Activated CD8-positive, alpha-beta memory T cell treated with anti-CD3 and anti-CD28 coated beads for 36 hours (primary cell): ENCODE data around the gene COL13A1. TPM values are rescaled to one million over a fixed set of nuclear protein-coding genes. Genes with fewer than 3 reads are reported as not detected.

Experiments used
- CTCF ChIA-PET: fragments of 350-600 bp; sonication (Branson Sonifier 250); formaldehyde crosslinking; loops from one replicate; lab custom pipeline; 2021; ENCODE audit warnings: antibody characterized with exemption; lab: Charles Lee
- POLR2A ChIA-PET: fragments of 350-600 bp; sonication (Branson Sonifier 250); formaldehyde crosslinking; loops from one replicate; lab custom pipeline; 2021; ENCODE audit warnings: antibody characterized with exemption; lab: Charles Lee
- total RNA-seq, 2 experiments: library from RNA; stranded (reverse); gene quantifications; one replicate each; pipeline ENCODE4 v1.2.3, GENCODE V29; 2021

Gene COL13A1
- total RNA-seq, 2 experiments from 2014 or later, result not detected

DNA sequence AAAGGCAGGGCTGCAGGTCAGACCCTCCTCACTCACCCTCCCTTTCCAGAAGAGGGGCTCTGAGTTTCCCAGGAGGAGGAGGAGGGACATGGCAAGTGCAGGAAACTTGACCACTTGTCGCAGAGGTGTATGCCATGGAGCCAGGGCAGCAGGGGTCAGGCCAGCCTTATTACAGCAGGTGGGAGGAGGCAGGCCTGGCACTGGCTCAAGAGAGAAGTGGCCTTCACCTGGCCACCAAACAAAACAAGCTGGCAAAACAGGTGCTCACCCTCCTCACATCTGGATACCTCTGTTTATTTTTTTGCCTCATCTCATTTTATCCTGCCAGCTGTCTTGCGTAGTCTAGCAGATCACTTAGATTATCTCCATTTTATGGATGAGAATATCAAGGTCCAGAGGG is 12.5 kb downstream of the COL13A1 start:
- ChIA-PET CTCF (no interaction called here), POLR2A (no interaction called here)

- CTCF ChIA-PET, result no interaction called here
- POLR2A ChIA-PET, result no interaction called here
Observed at GRCh38 chr10:69815104-69815503, 13.4 kb downstream of the COL13A1 start.

DNA sequence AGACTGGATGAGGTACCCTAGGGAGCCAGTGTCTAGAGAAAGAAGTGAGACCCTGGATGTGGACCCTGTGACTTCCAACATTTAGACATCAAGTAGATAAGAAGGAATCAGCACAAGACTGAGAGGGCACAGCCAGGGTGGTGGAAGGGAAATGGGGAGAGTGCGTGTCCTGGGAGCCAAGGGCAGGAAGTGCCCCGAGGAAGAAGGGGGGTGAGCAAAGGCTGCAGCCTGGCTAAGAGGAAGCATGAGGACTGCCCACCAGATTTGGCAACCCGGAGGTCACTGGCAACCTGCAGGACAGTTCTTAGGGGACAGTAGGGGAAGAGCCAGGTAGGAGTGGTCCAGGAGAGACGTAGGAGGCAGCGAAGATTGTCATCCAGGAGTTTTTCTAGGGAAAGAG is 14.8 kb downstream of the COL13A1 start:
- ChIA-PET POLR2A (no interaction called here), CTCF (no interaction called here)

DNA sequence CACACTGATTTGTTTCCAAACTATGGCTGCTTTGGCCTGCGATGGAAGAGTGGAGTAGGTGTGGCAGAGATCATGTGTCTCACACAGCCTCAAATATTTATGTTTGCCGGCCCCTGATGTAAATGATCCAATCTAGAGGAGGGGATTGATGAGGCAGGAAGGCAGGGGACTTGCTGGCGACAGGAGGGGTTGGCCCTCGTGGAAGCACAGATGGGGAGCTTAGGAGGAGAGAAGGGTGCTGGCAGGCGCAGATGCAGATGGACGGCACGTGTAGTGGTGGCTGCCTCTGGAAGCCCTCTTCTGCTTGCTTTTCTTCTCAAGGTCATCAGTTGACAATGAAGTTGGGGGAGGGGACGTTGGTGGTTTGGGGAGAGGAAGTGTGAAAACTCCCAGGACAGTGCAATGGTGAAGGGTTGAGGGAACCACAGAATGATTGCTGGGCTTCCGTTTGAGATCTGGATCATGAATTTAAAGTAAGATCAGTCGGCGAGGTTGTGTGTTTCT is 15.4 kb downstream of the COL13A1 start:
- CTCF ChIA-PET, result no interaction called here
- POLR2A ChIA-PET, result no interaction called here

DNA sequence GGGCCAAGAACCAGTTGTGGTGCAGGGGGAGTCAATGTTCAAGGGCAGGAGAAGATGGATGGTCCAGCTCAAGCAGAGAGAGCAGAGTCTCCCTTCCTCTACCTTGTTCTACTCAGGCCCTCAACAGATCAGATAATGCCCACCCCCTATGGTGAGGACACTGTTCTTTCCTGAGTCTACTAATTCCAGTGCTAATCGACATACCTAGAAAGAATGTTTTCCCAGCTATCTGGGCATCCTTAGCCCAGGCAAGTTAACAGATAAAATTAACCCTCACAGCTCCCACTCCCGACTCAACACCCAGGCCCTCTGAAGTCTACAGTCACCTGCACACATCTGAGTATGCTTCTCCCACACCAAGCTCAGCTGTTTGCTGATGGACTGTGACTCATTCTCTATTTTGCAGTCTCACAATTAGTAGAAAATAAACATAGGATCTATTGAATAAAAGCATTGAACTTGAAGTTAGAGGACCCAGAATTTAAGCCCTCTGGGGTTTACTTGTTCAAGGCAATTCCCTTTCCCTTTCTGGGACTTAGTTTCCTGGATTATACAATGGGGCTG is 17.1 kb downstream of the COL13A1 start:
- CTCF ChIA-PET, result no interaction called here

DNA sequence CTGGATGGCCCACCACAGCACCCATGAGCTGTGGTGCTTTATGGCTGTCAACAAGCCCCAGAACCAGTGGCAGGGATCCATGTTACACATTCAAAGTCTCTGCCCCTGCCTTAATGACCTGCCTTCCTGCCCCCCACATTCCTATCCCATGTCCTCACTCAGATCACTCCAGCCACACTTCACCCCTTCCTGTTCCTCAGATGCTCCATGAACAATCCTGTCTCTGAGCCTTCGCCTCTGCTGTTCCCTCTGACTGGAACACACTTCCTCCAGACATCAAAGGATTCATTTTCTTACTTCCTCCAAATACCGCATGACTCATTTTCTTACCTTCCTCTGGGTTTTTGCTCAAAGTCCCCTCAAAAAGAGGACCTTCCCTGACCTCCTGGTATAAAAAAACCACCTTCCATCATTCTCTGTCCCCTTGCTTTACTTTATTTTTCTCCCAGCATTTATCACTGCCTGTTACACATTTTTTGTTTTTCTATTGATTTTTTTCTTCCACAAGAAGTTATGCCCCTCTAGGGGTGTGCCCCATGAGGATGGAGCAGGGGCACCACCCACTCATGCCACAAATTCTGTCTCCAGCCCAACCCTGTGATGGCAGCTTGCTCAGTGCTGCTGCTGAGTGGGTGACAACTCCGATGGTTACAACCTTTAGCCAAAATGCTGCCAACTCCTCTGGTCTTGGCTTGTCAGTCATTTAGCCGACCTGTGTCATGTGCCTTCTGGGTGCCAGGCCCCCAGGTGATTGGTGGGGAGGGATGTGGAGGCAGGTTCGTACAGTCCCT is 18.2 kb downstream of the COL13A1 start:
- ChIA-PET CTCF (no interaction called here), POLR2A (no interaction called here)

More for the DNA sequence above, 17.1 kb downstream of the COL13A1 start:
- POLR2A ChIA-PET, result no interaction called here

GRCh38 chr10:69820817-69821216 is 19.1 kb downstream of the COL13A1 start:
- ChIA-PET POLR2A (no interaction called here), CTCF (no interaction called here)

DNA sequence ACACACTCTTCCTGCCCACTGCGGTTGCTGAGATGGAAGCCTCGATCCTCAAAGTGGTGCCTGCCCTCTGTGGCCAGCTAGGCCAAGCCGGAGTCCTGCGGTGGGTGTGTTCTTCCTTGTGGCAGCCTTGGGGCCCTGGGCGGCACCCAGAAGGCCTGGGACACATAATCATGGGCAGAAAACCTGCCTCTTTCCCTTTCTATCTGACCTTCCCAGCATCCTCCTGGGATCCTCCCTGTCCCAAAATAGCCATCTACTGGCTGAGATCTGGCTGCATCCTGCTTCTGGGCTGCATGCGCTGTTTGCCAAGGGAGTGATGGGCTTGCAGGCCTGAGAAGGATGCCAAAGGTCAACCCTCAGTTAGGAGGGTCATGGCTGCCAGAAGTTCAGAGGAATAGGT is 23.9 kb downstream of the COL13A1 start:
- POLR2A ChIA-PET, result no interaction called here
- CTCF ChIA-PET, result no interaction called here

DNA sequence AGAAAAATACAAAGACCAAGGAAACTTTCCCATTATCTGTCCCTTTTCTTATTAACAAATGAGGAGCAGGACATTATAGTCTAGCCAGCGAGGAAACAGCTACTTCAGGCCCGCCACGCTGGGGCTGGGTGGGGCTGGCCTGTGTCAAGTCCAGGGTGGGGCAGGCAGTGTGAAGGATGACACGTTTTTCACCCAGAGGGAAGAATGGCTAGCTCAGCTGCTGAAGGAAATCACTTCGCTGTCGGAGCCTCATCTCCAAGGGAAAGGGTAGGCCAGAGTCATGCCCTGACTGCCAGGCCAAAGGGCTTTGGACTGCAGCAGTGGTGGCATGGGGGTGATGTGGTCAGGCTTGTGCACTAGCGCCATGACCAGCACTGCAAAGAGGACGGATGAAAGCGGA is 24.4 kb downstream of the COL13A1 start:
- CTCF ChIA-PET, result no interaction called here

GRCh38 chr10:69826789-69827554 is 25.3 kb downstream of the COL13A1 start:
- CTCF ChIA-PET, result no interaction called here

More for the DNA sequence above, 24.4 kb downstream of the COL13A1 start:
- POLR2A ChIA-PET, result no interaction called here

GRCh38 chr10:69828144-69828870 is 26.6 kb downstream of the COL13A1 start:
- CTCF ChIA-PET, result no interaction called here
- POLR2A ChIA-PET, result no interaction called here

More at GRCh38 chr10:69826789-69827554, 25.3 kb downstream of the COL13A1 start:
- POLR2A ChIA-PET, result no interaction called here

DNA sequence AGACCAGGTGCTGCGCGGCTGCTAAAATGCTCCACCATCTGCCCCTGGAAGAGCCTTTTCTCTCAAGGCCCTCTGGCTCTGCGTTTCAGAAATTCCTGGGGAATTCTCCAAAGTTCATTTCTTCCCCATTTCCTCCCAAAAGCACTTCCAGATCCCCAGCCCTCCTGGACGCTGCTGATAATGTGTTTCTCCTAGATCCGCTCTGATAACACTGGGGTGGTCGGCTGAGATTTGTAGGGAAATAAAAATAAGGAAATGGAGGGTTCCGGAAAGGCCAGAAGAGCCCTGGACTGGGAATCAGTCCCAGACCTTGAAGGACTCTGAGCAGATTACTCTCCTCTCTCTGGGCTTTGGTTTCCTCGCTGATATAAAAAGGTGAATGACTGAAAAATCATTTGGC is 28.1 kb downstream of the COL13A1 start:
- CTCF ChIA-PET, result no interaction called here
- POLR2A ChIA-PET, result no interaction called here

DNA sequence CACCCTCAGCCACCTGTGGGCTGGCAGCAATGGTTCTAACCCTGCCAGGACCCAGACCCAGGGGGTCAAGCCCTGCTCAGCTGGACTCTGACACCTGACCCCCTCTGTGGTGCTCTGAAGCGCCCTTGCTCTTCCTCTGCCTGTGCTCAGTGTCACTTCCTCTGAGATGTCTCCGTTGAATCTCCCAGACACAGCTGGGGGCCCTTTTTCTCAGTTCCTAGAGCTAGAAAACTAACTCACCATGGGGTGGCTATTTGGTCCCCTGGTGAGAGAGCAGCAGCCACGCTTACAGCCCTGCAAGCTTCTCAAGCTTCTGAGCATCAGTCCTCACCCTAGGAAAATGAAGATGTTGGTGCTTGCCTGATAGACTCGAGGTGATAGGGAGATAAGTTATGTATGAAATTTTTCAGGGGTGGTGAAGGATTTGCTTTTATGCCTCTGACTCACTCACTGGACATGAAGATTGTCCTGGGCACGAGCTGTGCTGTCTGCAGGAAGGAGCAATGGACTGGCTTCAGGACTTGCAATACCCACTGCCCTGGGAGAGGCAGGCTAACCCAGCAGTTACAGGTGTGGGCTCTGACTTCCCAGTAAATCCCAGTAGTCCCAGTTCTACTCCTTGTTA is 29.6 kb downstream of the COL13A1 start:
- POLR2A ChIA-PET, result no interaction called here
- CTCF ChIA-PET, result no interaction called here

- ChIA-PET POLR2A (no interaction called here), CTCF (no interaction called here)
Observed at GRCh38 chr10:69835233-69835632, 33.5 kb downstream of the COL13A1 start.

DNA sequence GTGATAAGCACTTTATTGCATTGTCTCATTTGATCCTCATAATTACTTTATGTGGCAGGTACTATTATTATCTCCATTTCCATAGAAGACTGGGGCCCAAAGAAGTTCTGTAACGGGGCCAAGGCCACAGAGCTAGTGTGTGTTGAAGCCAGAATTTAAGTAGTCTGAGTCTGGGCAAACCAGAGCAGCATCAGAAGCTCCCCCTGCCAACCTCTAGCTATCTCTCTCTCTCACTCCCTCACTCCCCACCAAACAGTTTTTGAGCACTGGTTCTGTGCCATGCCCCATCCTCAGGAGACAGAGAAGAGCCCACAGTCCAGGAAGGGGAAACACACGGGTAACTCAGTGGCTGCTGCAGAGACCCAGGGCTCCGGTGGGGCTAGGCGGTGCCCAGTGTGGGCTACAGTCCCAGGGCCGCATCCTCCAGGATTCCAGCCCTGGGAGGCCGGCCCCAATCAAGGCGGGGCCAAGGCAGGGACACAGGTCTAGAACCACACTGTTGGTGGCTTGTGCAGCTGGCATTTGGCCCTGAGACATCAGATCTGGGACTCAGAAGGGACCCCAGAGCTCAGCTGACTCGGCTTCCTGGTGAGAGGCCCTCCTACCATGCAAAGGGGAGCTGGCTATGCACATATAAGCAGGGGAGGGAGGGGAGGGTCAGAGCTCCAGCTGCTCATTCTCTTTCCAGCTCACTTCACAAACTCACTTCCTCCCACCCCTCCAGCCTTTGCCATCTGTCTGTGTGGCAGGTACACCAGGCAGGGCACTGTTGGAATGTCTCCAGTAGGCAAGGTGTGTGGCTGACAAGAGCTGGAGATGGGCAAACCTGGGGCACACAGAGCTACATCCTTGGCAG is 34.4 kb downstream of the COL13A1 start:
- POLR2A ChIA-PET, result no interaction called here
- CTCF ChIA-PET, result no interaction called here

DNA sequence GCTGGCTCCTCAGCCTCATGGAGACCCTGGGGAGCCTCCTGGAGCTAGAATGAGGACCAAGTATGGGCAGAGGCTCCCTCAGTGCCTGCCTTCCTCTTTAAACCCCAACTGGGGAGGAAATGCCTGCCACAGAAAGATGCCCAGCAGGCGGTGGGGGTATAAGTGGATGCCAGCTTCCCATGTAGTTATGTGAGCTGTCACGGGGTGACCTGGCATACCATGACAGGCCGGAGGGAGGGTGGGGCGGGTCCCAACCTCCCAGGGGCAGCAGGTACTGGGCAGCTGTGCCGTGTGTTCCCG is 35.0 kb downstream of the COL13A1 start:
- ChIA-PET POLR2A (no interaction called here), CTCF (no interaction called here)

DNA sequence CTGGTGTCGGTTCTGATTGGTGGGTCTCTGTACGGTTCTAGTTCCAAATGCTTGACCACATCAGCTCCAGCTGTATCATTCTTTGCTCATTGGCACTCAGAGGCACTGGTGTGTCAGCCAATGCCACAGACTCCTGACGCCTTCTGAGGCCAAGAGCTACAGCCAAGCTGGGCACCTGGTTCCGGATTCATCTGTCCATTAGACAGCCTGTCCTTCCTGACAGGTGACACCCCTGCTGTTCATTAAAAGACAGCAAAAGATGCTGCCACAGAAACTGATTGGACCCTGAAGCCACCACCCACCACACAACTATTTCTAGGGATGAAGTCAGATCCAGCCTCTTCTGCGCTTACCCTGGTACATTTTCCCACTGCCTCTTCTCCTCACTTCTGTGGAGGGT is 35.6 kb downstream of the COL13A1 start:
- POLR2A ChIA-PET, result no interaction called here
- CTCF ChIA-PET, result no interaction called here

- ChIA-PET POLR2A (no interaction called here), CTCF (no interaction called here)
Observed at GRCh38 chr10:69838418-69838817, 36.7 kb downstream of the COL13A1 start.

DNA sequence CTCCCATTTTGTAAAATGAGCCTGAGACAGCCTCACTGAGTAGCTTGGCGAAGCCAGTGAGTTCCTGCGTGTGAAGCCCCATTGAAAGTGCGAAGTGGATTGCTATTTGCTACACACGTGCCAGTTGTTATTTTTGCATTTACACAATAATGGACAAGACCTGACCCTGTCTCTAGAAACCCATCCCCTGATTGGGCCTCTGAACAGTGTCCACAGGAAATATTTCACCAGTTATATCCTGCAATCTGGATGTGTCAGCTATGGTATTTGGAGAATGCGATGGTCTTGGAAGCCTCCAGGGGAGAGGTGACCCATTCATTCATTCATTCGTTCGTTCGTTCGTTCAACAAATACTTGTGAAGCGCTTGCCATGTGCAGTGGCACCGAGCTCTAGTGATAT is 37.1 kb downstream of the COL13A1 start:
- ChIA-PET CTCF (no interaction called here), POLR2A (no interaction called here)
